Neutrophil (primary cell): Measurements from ENCODE around the gene CIB1.
A peak's percentile ranks its signal among the peaks of the same experiment; 100 is the strongest.
"Not testable (repeated sequence)": the region's sequence is repeated elsewhere in the genome, so short reads cannot be mapped to it uniquely, and the experiment has no call there.

Source experiments
- H3K27ac ChIP-seq: fragments of 200-600 bp; sonication (generic); 2 replicates; pipeline ENCODE4 v1.5.1; 2016; ENCODE audit warnings: mild to moderate bottlenecking, moderate library complexity
- H3K27me3 ChIP-seq: fragments of 200-600 bp; sonication (generic); 2 replicates; pipeline ENCODE4 v1.6.0; 2016; ENCODE audit warnings: mild to moderate bottlenecking
- H3K36me3 ChIP-seq: fragments of 200-600 bp; sonication (generic); 2 replicates; pipeline ENCODE4 v1.5.1; 2017
- H3K4me1 ChIP-seq, 2 experiments: fragments of 200-600 bp in 1 of 2; sonication (generic) in 1 of 2; 1 replicate in 1 of 2; 2 replicates in 1 of 2; pipeline versions ENCODE4 v1.5.1 to v1.6.1; 2013 to 2016; ENCODE audit warnings: low read depth in 1 of 2, low read length in 1 of 2, mild to moderate bottlenecking in 1 of 2, moderate library complexity in 1 of 2; ENCODE audit not compliant: control insufficient read depth in 1 of 2, insufficient read depth in 1 of 2
- H3K4me3 ChIP-seq, 2 experiments: fragments of 200-600 bp in 1 of 2; sonication (generic) in 1 of 2; 1 replicate in 1 of 2; 2 replicates in 1 of 2; pipeline ENCODE4 v1.5.1; 2013 to 2016; ENCODE audit warnings: low read depth in 1 of 2, low read length in 1 of 2, mild to moderate bottlenecking in 1 of 2, moderate library complexity in 1 of 2
- H3K9me3 ChIP-seq: fragments of 200-600 bp; sonication (generic); 2 replicates; pipeline ENCODE4 v1.5.1; 2016
- CTCF ChIP-seq: fragments of 200-600 bp; sonication (generic); IDR thresholded peaks from 2 replicates; pipeline ENCODE4 v1.5.1; 2016; ENCODE audit warnings: antibody characterized with exemption

The CIB1 gene

DNA sequence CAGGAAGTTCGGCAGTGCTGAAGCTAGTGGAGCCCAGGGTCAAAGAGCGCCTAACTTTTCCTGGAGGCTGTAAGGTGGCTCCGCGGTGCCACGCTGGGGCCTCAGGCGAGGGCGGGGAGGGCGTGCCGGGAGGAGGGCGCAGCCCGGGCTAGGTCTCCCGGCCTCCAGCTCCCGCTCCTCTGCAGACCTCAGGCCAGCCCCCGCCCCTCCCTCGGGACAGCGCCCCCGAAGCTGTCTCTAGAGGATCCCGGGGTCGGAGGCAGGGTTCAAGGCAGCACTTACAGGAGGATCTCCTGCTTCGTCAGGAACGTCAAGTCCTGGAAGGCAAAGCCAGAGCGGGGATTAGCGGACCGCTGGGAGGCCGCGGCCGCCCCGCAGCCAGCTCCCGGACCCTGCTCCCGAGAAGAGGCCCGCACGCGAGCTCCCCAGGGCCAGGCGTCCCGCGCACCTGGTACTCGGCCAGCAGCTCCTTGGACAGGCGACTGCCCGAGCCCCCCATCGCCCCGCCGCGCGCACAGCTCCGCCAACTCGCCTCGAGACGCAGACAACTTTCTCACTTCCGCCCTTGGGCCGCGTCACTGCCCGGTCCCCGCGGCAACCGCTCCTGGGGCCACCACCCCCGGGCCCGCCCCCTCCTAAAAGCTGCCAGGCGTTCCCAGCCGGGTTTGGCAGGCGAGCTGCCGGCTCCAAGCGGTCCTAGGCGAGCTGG lies at the start of gene CIB1:
CIB1 (minus strand) TSS at position 555 of the 709 bp plus-strand sequence; CDS start at position 499, 56 bp downstream.
- TF ChIP-seq CTCF = no peak
- H3K4me3 ChIP-seq = peak within 1 kb of the TSS; percentile 84 to 85
- H3K36me3 ChIP-seq = peaks cover 24% of the 10 kb centered on the region
- H3K27ac ChIP-seq = peak within 1 kb of the TSS; percentile 97
- H3K27me3 ChIP-seq = no peaks in the 10 kb centered on the region
- no peaks in the 10 kb centered on the region for H3K9me3 ChIP-seq
- H3K4me1 ChIP-seq = peaks cover 44 to 46% of the 10 kb centered on the region in 2 experiments

DNA sequence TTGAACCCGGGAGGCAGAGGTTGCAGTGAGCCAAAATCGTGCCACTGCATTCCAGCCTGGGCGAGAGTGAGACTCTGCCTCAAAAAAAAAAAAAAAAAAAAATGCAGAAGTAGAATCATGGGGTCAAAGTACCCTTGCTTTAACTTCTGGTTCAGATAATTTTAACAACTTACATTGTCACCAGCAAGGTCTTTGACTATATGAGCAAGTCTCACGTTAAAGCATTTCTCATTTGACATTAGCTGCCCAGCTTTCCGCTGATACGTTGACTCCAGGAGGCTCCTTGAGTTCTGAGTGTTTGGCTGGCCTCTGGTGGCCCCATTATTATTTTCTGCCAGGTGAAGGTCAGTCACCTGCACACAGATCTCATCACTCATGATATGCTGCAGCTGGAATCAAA lies 47.9 kb upstream of the CIB1 start:
- H3K4me3 ChIP-seq, H3K36me3 ChIP-seq, H3K9me3 ChIP-seq, H3K4me1 ChIP-seq, H3K27me3 ChIP-seq, H3K27ac ChIP-seq: not testable (repeated sequence)

DNA sequence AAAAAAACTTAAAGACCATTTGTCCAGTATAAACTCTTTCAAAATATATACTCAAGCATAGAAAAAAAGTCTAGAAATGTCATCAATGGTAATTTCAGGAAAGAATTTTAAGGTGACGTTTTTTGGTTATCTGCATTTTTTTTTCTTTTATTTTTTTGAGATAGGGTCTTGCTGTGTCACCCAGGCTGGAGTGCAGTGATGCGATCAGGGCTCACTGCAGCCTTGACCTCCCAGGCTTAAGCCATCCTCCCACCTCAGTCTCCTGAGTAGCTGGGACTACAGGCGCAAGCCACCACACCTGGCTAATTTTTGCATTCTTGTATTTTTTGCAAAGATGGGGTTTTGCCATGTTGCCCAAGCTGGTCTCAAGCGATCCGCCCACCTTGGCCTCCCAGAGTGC lies 47.0 kb upstream of the CIB1 start:
- not testable (repeated sequence) for H3K4me1 ChIP-seq, H3K27ac ChIP-seq, H3K4me3 ChIP-seq, H3K36me3 ChIP-seq, H3K27me3 ChIP-seq, H3K9me3 ChIP-seq

- H3K4me1 ChIP-seq, H3K27ac ChIP-seq, H3K9me3 ChIP-seq, H3K36me3 ChIP-seq, H3K27me3 ChIP-seq, H3K4me3 ChIP-seq: not testable (repeated sequence)
Measured at GRCh38 chr15:90278467-90278866, 44.7 kb upstream of the CIB1 start.

GRCh38 chr15:90271459-90272166 lies 37.9 kb upstream of the CIB1 start:
- TF ChIP-seq CTCF = no peak

GRCh38 chr15:90270502-90271150 lies 36.9 kb upstream of the CIB1 start:
- Histone ChIP-seq H3K9me3 (no peaks in the 10 kb centered on the region), H3K4me3 (no peak overlapping the region), H3K27ac (no peak overlapping the region), H3K36me3 (peaks cover 39% of the 10 kb centered on the region), H3K4me1 (peaks cover 15 to 17% of the 10 kb centered on the region in 2 experiments), H3K27me3 (no peaks in the 10 kb centered on the region)
- TF ChIP-seq CTCF = no peak

More at GRCh38 chr15:90271459-90272166, 37.9 kb upstream of the CIB1 start:
- Histone ChIP-seq H3K9me3 (no peaks in the 10 kb centered on the region), H3K27me3 (no peaks in the 10 kb centered on the region), H3K27ac (peak overlapping the region; percentile 0), H3K4me1 (peaks cover 9 to 10% of the 10 kb centered on the region in 2 experiments), H3K36me3 (peaks cover 39% of the 10 kb centered on the region), H3K4me3 (no peak overlapping the region)

DNA sequence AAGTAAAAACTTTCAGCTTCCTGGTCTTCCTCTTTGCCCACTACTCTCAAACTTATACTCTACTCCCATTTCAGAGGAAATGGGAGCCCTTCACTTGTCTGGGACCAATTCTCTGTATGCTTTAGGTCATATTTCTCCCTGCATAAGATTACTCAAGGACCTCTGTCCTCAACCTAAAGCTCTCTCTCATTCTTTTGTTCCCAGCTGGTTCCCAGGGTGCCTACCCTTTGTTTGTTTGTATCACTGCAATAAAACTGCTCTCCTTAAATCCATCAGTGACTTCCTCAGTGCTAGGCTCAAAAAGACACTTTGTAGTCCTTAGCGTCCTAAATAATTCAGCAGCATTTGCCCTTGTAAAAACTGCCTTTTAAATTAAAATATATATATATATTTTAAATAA lies 34.7 kb upstream of the CIB1 start:
- H3K9me3 ChIP-seq = no peaks in the 10 kb centered on the region
- TF ChIP-seq CTCF = no peak
- peaks cover 35% of the 10 kb centered on the region for H3K36me3 ChIP-seq
- H3K4me1 ChIP-seq = peaks cover 26 to 28% of the 10 kb centered on the region in 2 experiments
- H3K27me3 ChIP-seq = no peaks in the 10 kb centered on the region
- no peak overlapping the region for H3K27ac ChIP-seq
- H3K4me3 ChIP-seq = no peak overlapping the region
